ENCODE results near the gene FOXK2.

- no peak for TF ChIP-seq POLR2A (IDR thresholded peaks at IDR 0.05)
- TF ChIP-seq CTCF (IDR thresholded peaks at IDR 0.05) = no peak
- TF ChIP-seq POLR2AphosphoS5 (IDR thresholded peaks at IDR 0.05; ENCODE audit: insufficient read depth in 1 of 2, low read depth in 1 of 2) = no peak
Measured at GRCh38 chr17:82586576-82587233, 67.2 kb downstream of the FOXK2 start.
